ENCODE data around the gene GIMAP4.

DNA sequence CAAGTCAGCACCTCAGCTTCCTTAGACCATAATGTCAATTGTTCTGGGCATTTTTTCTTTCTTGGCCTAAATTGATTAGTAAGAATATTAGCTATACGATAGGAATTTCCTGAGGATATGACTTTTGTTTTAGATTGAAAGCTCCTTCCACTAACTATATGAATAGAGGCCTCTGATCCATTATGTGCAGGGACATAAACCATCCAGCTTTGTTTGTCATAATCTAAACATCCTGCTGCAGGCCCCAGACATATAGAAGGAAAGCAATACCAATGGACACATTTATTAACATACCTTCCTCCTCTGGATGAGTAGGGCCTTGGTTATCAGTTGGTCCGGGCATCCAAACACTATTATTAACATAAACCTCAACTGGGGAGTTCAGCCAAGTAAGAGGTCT, 4.3 kb upstream of the GIMAP4 start:
- no peak for TF ChIP-seq POLR2AphosphoS5 (IDR thresholded peaks at IDR 0.05; ENCODE audit: insufficient read depth in 1 of 2, low read depth in 1 of 2)
- TF ChIP-seq, protein P1, sequence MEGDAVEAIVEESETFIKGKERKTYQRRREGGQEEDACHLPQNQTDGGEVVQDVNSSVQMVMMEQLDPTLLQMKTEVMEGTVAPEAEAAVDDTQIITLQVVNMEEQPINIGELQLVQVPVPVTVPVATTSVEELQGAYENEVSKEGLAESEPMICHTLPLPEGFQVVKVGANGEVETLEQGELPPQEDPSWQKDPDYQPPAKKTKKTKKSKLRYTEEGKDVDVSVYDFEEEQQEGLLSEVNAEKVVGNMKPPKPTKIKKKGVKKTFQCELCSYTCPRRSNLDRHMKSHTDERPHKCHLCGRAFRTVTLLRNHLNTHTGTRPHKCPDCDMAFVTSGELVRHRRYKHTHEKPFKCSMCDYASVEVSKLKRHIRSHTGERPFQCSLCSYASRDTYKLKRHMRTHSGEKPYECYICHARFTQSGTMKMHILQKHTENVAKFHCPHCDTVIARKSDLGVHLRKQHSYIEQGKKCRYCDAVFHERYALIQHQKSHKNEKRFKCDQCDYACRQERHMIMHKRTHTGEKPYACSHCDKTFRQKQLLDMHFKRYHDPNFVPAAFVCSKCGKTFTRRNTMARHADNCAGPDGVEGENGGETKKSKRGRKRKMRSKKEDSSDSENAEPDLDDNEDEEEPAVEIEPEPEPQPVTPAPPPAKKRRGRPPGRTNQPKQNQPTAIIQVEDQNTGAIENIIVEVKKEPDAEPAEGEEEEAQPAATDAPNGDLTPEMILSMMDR (IDR thresholded peaks at IDR 0.05), result no peak
- TF ChIP-seq POLR2A (IDR thresholded peaks at IDR 0.05), result no peak

All from vagina (tissue), 2 donors.